ENCODE data around the gene PSMD1. TPM values are rescaled to one million over a fixed set of nuclear protein-coding genes. Genes with fewer than 3 reads are reported as not detected.
"Not testable (repeated sequence)": the region's sequence is repeated elsewhere in the genome, so short reads cannot be mapped to it uniquely, and the experiment has no call there.

PSMD1 gene
- total RNA-seq, 2 donors from 2014 or later = 74.1 to 114 TPM

- no peaks in the 10 kb centered on the region for H3K36me3 ChIP-seq
- H3K9me3 ChIP-seq = no peaks in the 10 kb centered on the region
- H3K9ac ChIP-seq (ENCODE audit: low read depth in 2 of 2, low read length in 2 of 2) = no peak overlapping the region
- H3K4me3 ChIP-seq = no peak overlapping the region
- H3K27me3 ChIP-seq = no peaks in the 10 kb centered on the region
- no peak for DNase-seq
- peaks cover 14% of the 10 kb centered on the region for H3K4me1 ChIP-seq
- no peak for TF ChIP-seq CTCF (IDR thresholded peaks at IDR 0.05)
- intact Hi-C loops (cut with DNase I) = no loop called here
- H3K27ac ChIP-seq = no peak overlapping the region
Measured at GRCh38 chr2:231062776-231063175, 6.1 kb downstream of the PSMD1 start.

DNA sequence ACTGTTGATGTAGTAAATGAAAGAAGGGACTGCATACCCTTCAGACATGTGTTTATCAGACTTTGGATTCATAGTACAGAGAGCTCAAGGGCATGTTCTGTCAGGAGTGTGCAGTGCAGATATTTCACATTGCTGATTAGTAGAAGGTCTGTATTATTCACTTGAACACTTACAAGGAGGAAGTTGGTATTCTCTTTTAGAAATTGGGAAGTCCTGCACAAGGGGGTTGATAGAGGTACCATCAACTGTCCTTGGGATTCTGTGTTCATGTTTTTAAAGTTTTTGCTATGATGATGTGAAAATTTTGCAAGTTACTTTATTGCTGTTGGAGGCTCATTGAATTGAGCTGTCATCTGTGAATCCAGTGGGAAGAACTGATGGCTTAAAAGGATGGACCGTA, 6.7 kb downstream of the PSMD1 start:
- Histone ChIP-seq H3K4me1 (peaks cover 9% of the 10 kb centered on the region), H3K27me3 (no peaks in the 10 kb centered on the region), H3K9me3 (no peaks in the 10 kb centered on the region), H3K27ac (no peak overlapping the region), H3K4me3 (no peak overlapping the region), H3K36me3 (no peaks in the 10 kb centered on the region), H3K9ac (ENCODE audit: low read depth in 2 of 2, low read length in 2 of 2) (no peak overlapping the region)
- TF ChIP-seq CTCF (IDR thresholded peaks at IDR 0.05) = no peak
- intact Hi-C loops (cut with DNase I) = no loop called here
- no peak for DNase-seq

DNA sequence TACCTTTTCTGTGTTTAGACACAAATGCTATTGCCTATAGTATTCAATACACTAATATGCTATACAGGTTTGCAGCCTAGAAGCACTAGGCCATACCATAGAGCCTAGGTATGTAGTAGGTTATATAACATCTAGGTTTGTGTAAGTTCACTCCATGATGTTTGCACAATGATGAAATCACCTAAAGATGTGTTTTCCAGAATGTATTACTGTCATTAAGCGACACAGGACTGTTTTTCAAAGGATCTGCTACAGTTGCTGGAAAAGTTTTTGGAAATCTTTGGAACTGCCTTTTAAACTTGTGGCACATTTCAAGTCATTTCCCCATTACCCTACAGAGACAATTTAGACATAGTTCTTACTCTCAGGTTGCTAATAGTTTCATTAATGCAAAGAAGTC, 9.3 kb downstream of the PSMD1 start:
- no peaks in the 10 kb centered on the region for H3K36me3 ChIP-seq
- H3K27ac ChIP-seq = no peak overlapping the region
- no peak overlapping the region for H3K9ac ChIP-seq (ENCODE audit: low read depth in 2 of 2, low read length in 2 of 2)
- no peaks in the 10 kb centered on the region for H3K9me3 ChIP-seq
- intact Hi-C loops (cut with DNase I) = no loop called here
- TF ChIP-seq CTCF (IDR thresholded peaks at IDR 0.05) = no peak
- no peak overlapping the region for H3K4me3 ChIP-seq
- no peak for DNase-seq
- H3K27me3 ChIP-seq = no peaks in the 10 kb centered on the region
- H3K4me1 ChIP-seq = no peaks in the 10 kb centered on the region

DNA sequence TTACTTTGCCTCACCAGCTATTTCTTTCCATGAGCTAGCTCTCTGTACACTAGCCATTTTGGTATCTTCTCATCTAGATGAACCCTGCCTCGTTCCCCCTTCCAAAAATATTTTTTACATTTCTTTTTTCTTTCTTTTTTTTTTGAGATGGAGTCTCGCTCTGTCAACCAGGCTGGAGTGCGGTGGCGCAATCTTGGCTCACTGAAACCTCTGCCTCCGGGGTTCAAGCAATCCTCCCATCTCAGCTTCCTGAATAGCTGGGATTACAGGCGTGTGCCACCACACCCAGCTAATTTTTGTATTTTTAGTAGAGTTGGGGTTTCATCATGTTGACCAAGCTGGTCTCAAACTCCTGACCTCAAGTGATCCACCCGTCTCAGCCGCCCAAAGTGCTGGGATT, 10.9 kb downstream of the PSMD1 start:
- H3K9me3 ChIP-seq; DNase-seq; H3K27me3 ChIP-seq; H3K9ac ChIP-seq (ENCODE audit: low read depth in 2 of 2, low read length in 2 of 2); H3K4me3 ChIP-seq; intact Hi-C loops (cut with DNase I); H3K4me1 ChIP-seq; H3K36me3 ChIP-seq; H3K27ac ChIP-seq: not testable (repeated sequence)

DNA sequence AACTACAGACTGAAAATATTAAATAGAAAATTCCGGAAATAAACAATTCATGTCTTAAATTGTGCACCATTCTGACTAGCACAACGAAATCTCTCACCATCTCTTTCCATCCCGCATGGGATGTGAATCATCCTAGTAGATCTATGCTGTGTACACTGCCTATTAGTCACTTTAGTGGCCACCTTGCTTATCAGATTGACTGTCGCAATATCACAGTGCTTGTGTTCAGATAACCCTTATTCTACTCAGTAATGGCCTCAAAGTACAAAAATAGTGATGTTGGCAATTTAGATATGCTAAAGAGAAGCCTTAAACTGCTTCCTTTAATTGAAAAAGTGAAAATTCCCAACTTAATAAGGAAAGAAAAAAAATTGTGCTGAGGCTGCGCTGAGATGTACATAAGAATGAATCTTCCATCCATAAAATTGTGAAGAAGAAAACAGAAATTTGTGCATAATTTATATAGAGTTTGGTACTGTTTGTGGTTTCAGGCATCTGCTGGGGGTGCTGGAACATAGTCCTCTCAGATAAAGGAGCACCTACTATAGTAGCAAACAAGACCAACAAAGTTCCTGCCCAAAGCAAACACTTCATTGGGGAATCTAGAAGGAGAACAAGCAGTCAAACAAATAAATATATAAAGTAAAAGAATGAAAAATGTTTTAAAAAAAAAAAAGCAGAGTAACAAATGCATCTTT, 12.0 kb downstream of the PSMD1 start:
- no peaks in the 10 kb centered on the region for H3K36me3 ChIP-seq

More for the DNA sequence above, 12.0 kb downstream of the PSMD1 start:
- Histone ChIP-seq H3K27me3 (no peaks in the 10 kb centered on the region), H3K4me3 (no peak overlapping the region), H3K4me1 (no peaks in the 10 kb centered on the region), H3K27ac (no peak overlapping the region), H3K9me3 (no peaks in the 10 kb centered on the region), H3K9ac (ENCODE audit: low read depth in 2 of 2, low read length in 2 of 2) (no peak overlapping the region)
- DNase-seq = no peak
- intact Hi-C loops (cut with DNase I) = no loop called here
- TF ChIP-seq CTCF (IDR thresholded peaks at IDR 0.05) = no peak
